Mammary microvascular endothelial cell (primary cell): ENCODE results near the gene MRGPRX3. TPM values are rescaled to one million over a fixed set of nuclear protein-coding genes. Genes with fewer than 3 reads are reported as not detected.

ENCODE experiments used
- total RNA-seq: library from RNA; depleted of rRNA; stranded (reverse); fragments of >200 nt; gene quantifications from 2 replicates; pipeline ENCODE4 v1.2.3, GENCODE V29; 2015

Gene MRGPRX3
- not detected in 2 replicates for total RNA-seq

GRCh38 chr11:18132341-18132740, at the start of gene MRGPRX3:
MRGPRX3 (plus strand) TSS chr11:18132571; CDS start chr11:18137203, 4,632 bp downstream.

DNA sequence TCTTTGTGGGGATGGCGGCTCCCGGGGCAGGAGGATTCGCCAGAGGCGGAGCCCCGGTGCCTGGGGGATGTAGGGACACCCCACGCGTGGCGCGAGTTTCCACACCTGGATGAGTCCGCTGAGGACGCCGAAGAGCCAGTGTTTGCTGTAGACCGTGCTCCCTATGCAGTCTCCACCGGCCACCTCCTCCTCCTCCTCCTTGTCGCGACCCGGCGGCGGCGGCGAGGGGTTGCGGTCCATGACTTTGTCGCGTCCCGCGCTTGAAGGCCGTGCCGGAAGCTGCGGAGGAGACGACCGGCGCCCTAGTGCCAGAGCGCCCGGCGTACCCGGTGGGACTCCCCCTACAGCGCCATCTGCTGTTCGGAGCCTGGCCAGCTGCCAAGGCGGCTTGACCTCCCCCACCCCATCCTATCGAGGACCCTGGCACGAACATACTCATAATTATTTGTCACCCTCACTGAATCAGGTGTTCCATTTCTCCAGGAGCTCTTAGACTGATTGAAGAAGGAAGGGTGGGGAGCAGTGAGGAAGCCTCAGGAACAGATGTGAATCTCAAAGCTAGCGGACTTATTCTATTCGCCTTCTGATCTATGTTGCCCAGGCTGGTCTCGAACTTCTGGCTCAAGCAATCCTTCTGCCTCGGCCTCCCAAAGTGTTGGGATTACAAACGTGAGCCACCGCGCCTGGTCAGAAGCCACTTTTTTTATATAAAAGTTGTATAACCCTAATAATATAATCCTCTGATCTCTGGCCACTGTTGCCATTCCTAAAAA, 26.4 kb upstream of the MRGPRX3 start, which contains the start of gene SAAL1:
Gene SAAL1, minus strand, starts transcription at position 281 of the 773 bp plus-strand sequence. Its CDS starts 41 bp downstream, at position 240.

DNA sequence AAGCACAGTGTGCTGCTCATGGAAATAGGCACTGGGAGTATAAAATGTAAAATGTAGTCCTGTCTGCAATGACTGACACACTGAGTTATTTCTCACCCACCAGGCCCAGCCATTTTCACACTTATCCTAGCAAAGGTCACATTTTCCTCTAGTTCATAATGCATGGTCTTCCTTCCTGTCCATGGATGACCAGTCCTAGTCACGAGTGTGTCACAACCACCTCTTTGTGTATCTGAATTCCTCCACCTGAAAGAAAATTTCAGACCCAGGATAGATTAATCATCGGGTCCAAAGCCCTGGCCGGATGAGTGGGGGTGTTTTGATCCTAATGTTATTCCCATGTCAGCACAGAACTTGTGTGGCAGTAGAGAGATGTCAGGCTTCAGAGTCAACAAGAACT, 40.3 kb downstream of the MRGPRX3 start, which contains the start of gene MRGPRX4:
Gene MRGPRX4, plus strand, starts transcription at position 172 of the 400 bp plus-strand sequence. CDS start 420 bp downstream, outside the sequence.

Other genes starting within 250 kb of the MRGPRX3 start
- gene SERGEF, start 119.5 kb upstream of the MRGPRX3 start, total RNA-seq: 10.3 and 11.6 TPM in 2 replicates
- not detected in 2 replicates for gene TPH1, start 86.3 kb upstream of the MRGPRX3 start, total RNA-seq
- gene SAAL1, start 26.5 kb upstream of the MRGPRX3 start, total RNA-seq: 18.8 and 20.4 TPM in 2 replicates
- gene MRGPRX4, start 40.3 kb downstream of the MRGPRX3 start, total RNA-seq: not detected in 2 replicates
- gene SAA4, start 104.2 kb downstream of the MRGPRX3 start, total RNA-seq: not detected in 2 replicates
- not detected in 2 replicates for gene SAA2, start 116.1 kb downstream of the MRGPRX3 start, total RNA-seq
- not detected in 2 replicates for gene SAA1, start 133.7 kb downstream of the MRGPRX3 start, total RNA-seq
- gene HPS5, start 189.6 kb downstream of the MRGPRX3 start, total RNA-seq: 9.7 and 17.3 TPM in 2 replicates
- 48.1 and 62.7 TPM in 2 replicates for gene GTF2H1, start 190.0 kb downstream of the MRGPRX3 start, total RNA-seq